NCI-H2227 treated with DMSO at 0.1 percent for 48 hours (cell line): ENCODE measurements around the gene ARHGAP28.
A peak's percentile ranks its signal among the peaks of the same experiment; 100 is the strongest.
"Not testable (repeated sequence)": the region's sequence is repeated elsewhere in the genome, so short reads cannot be mapped to it uniquely, and the experiment has no call there.

Source experiments
- DNase-seq: peaks from one replicate; lab custom pipeline; 2025; lab: John Stamatoyannopoulos, UW

The ARHGAP28 gene

DNA sequence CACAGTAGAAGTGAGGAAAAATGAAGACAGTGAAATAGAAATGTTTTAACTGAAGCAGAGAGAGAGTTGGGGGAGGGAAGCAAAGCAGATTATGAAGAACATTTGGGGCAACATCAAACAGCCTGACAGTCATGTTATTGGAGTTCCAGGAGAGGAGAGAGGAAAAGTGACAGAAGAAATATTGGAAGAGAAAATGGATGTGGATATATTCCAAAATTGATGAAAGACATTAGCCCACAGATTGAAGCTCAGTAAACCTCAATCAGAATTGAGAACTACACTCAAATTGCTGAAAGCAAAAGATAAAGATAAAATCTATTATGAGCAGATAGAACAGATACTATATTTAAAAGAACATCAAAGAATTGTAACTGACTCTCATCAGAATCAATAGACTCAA, 90.8 kb downstream of the ARHGAP28 start:
- DNase-seq: no peak

DNA sequence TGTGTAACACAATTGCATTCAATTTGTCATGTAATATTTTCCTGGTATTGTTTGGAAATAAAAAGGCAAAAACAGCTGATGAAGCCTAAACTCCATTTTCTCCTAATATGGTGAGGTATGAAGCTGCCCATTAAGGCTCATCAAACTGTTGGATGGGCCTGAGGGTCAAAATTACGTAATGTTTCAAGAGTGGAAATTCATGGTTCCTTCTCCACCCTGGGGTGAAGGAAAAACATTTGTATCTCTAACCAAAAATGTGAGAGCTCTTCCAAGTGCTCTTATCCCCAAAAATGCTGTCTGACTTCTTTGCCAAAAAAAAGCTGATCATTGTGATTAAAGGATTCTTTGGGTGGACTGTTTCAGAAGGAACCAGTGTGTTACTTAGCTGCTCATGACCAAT, 91.8 kb downstream of the ARHGAP28 start:
- no peak for DNase-seq

DNA sequence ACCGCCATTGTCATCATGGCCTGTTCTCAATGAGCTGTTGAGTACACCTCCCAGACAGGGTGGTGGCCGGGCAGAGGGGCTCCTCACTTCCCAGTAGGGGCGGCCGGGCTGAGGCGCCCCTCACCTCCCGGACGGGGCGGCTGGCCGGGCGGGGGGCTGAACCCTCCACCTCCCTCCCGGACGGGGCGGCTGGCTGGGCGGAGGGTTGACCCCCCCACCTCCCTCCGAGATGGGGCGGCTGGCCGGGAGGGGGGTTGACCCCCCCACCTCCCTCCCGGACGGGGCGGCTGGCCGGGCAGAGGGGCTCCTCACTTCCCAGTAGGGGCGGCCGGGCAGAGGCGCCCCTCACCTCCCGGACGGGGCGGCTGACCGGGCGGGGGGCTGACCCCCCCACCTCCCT, 97.6 kb downstream of the ARHGAP28 start:
- DNase-seq: not testable (repeated sequence)

DNA sequence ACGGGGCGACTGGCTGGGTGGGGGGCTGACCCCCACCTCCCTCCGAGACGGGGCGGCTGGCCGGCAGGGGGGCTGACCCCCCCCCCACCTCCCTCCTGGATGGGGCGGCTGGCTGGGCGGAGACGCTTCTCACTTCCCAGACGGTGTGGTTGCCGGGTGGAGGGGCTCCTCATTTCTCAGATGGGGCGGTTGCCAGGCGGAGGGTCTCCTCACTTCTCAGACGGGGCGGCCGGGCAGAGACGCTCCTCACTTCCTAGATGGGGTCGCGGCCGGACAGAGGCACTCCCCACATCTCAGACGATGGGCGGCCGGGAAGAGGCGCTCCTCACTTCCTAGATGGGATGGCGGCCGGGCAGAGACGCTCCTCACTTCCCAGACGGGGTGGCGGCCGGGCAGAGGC, 98.0 kb downstream of the ARHGAP28 start:
- not testable (repeated sequence) for DNase-seq

DNA sequence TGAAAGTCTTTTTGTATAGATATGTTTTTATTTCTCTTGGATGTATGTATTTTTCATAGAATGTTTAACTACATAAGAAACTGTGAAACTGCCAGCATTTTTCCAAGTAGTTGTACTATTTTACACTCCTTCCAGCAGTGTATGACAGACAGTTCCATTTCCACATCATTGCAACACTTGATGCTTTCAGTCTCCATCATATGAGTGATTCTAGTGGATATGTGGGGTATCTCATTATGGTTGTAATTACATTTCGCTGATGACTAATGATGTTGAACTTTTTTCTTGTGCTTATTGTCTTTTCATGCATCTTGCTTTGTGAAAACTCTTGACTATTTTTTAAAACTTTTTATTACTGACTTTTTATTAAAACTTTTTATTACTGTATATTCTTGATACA, 101.4 kb downstream of the ARHGAP28 start:
- no peak for DNase-seq

DNA sequence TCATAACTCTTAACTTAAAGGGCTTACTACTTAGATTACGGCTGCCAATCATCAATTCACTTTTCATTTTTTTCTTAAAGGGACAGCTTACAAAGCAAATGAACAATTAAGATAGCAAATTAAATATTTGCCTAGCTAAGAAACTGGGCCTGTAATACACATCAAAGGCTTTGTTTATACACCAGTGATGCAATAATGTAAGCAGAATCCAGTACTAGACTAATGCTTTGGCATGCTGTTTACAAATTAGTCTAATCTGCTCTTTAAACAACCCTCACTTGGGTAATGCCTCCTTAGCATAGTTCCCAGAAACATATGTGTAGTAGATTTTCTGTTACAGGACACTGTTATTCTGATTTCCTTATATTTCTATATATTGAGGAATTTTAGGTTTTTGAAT, 105.8 kb downstream of the ARHGAP28 start:
- no peak for DNase-seq

DNA sequence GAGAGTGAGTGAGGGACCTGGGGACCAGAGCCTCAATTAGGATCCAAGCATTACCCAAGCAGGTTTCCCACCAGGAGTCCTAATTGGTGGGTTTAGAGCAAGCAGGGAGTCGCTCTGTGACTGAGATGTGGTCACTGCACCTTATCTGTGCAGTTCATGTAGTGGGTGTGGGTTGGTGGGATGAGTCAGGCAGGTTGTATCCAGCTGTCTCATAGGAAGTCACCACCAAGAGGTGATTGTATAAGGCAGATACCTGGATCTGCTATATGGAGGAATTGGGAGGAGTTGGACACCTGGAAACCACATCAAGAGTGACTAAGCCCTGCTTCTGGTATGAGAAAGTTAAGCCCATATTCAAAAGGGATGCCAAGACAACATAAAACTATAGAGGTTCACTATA, 106.8 kb downstream of the ARHGAP28 start:
- no peak for DNase-seq

DNA sequence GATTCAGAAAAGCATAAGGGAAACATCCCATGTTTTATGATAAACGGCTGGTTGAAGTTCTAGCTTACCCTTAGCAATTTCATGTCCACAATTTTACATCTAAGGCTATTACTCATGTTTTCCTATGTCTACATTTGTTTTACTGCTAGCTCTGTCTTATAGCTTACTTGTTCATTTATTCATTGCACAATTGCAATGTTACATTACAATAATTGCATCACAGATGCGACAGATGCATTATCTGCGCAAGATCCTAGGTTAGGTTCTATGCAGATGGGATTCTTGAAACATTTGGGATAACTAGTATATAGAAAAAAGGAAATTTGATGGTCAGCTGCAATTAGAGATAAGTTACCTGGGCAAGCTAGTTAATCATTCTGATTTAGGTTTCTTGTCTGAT, 108.4 kb downstream of the ARHGAP28 start:
- DNase-seq: no peak

DNA sequence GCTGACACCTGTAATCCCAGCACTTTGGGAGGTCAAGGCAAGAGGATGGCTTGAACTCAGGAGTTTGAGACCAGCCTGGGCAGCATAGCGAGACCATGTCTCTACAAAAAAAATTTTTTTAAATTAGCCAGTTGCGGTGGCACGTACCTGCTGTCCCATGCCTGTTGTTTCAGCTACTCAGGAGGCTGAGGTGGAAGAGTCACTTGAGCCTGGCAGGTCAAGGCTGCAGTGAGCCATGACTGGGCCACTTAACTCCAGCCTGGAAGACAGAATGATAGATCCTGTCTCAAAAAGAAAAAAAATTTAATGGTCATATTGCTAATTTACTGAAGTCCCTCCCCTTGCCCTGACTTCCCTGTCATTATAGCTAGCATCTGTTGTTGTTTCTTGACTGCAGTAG, 112.6 kb downstream of the ARHGAP28 start:
- no peak for DNase-seq

DNA sequence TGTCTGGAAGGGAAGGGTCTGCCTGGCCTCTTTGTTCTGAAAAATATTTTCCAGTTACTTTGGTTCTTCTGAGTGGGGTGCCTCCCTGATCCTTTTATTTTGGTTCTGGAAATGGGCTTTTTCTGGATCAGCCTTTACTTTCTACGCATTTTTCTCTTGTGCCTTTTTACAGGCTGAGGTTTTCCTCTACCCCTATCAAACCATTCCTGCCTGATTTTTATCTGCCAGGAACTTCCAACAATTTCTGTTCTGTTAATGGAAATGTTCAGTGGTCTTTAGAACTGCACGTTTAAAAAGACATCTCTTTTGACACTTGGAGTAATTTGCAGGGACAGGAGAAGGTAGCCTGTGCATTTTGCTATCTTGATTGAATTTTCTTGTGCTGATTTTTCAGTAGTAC, 113.8 kb downstream of the ARHGAP28 start:
- no peak for DNase-seq

DNA sequence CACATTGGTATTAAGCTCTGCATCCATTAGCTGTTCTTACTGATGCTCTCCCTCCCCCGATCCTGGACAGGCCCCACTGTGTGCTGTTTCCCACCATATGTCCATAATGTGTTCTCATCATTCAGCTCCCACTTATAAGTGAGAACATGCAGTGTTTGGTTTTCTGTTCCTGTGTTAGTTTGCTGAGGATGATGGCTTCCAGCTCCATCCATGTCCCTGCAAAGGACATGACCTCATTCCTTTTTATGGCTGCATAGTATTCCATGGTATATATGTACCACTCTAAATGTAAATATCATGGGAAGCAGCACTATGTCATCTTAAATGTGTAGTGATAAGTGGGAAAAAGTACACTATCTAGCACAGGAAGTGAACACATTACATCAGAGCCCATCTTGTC, 116.0 kb downstream of the ARHGAP28 start:
- not testable (repeated sequence) for DNase-seq

DNA sequence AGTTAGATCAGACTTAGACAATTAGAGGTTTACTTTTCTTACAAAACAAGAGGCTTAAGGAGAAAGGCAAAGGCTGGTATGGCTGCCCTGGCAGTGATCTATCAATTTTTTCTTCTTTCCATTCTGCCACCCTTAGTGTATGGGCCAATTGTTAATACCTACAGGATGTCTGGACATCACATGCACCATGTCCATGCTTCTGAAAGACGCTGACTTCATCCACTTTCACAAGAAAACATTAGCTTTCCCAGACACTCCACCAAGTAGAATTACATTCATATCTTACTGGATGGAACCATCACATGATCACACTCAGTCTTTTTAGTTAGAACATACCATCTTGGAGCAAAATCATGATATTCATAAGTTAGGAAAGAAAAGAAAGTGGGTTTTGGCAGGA, 120.9 kb downstream of the ARHGAP28 start:
- no peak for DNase-seq

DNA sequence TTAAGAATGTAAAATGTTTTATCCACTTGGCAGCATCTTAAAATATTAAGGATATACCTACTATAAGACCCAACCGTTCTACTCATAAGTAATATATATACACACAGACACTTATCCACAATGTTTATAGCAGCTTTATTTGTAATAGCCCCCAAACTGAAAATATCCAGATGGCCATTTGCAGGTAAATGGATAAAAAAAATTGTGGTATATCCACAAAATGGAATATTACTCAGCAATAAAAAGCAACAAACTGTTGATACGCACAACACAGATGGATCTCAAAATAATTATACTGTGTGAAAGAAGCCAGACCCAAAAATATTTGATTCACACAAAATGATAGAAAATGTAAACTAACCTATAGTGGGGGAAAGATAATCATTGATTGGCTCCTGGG, 122.0 kb downstream of the ARHGAP28 start:
- no peak for DNase-seq

DNA sequence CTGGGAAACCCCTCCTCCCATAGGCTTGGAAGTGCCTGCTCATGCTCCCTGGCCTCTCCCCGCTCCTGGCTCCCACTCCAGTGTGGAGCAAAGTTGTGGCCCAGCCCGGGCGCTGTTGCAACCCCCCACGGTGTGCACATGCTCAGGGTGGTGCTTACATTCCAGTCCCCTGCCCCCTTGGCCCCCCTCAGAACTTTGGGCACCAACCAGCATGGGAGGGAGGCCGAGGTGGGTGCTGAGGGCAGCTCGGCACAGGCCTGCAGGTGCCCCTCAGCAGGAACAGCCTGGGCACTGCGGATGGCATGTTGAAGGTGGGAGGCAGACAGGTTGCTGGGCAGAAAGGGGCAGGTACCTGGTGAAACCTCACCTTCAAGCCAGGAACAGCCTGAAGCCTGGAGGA, 125.3 kb downstream of the ARHGAP28 start:
- DNase-seq: no peak

DNA sequence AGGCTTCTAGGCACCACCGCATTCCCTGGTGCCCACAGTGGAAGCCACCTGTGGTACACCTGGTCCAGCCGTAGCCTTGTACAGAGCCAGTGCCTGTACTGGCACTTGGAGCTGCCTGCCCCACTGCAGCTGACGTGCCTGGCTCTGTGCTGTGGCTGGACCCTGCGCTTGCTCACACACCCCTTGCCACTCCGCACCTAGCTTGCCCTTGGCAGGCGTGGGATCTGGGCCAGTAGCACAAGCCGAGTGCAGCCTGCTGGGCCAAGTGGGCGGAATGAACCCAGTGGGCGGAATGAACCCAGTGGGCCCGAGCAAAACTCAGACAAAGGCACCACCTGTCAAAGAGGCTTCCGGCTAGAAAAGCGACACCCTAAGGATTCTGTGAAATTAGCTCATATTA, 126.3 kb downstream of the ARHGAP28 start:
- no peak for DNase-seq

DNA sequence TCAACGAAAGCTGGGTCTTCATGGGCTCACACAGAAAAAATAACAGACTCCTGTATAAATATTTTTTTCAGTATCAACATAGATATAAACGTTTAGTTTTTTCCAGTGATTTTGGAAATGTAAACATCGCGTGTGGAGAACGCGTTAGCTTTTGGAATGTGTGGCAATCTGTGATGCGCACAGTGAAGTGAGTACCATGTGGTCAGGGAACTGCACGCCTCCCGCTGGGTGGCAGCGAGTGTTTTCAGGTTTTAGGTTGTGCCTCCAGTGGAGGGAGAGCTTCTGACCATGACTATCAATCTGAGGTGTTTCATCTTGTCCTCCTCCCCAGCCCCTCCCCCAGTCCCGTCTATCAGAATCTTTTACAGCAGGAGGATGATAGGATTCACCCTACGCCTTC, 127.8 kb downstream of the ARHGAP28 start:
- DNase-seq: no peak

DNA sequence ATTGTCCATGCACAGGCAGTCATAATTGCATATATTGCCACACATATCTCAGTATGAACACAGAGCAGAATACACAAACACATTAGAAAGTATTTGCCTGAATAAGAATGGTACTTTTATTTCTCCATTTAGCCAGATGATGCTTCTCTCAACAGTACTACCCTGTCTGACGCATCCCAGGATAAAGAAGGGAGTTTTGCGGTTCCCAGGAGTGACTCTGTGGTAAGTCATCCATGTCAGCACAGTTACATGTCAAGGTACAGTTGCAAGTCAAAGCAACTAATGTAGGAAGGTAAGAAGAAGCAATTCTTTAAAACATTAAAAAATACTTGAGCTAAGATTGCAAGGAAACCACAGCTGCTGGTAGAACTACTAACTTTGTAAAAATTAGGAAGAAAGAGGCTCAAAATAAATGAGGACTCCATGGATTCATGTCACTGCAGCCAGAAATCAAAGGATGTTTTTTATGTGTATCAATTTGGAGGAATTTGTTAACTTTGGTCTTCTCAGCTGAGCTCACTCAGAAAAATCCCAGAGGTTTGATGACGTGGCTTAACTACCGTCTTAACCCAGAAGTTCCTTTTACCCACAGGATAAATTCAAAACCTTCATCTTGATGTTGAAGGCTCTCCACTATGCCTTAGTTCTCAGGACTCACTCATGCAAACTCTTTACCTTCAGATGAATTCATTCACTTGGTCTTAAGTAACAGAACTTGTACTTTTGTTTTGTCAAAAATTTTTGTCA, 130.3 kb downstream of the ARHGAP28 start:
- no peak for DNase-seq

DNA sequence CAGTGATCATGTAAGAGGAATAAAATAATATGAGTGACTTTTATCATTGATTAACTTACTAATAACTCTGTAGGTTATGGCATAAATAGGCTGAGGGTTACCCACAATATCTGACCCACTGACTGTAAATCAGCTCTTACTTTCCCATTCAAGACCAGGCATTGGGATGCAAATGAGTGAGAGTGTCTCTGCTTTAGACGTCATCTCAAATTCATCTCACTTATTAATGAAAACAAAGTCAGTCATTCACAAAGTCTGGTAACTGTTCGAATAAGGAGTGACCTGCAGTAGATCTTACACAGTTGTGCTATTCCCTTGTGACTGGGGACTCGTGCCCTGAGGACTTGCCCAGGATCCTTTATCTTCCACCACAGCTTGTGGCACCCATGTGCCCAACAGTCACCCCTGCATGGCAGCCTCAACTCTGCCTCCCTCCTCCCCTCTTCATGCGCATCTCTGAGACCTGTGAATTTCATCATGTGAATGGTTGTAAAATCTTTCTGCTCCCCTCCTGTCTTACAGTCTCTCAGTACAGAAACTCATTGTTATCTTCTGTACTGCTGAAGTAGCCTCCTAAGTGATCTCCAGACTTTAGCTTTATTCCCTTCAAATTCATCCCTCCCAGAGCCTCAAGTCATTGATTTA, 131.4 kb downstream of the ARHGAP28 start:
- no peak for DNase-seq

DNA sequence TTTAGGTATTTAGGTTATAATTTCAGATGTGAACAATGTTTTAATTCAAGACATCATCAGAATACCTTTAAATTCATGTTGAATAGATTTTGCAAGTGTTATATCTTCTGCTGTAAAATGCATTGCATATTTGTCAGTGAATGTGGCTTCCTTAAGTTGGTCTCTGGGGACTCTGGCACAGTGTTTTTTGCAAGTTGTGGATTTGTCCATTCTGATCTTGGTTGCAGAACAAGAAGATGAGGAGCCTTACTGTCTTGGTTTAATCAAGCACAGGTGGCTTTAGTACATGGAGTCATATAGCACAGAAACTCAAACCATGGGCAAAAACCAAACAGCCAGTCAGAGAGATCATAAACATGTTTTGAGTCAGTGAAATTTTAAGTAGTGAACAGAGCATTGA, 135.7 kb downstream of the ARHGAP28 start:
- no peak for DNase-seq

DNA sequence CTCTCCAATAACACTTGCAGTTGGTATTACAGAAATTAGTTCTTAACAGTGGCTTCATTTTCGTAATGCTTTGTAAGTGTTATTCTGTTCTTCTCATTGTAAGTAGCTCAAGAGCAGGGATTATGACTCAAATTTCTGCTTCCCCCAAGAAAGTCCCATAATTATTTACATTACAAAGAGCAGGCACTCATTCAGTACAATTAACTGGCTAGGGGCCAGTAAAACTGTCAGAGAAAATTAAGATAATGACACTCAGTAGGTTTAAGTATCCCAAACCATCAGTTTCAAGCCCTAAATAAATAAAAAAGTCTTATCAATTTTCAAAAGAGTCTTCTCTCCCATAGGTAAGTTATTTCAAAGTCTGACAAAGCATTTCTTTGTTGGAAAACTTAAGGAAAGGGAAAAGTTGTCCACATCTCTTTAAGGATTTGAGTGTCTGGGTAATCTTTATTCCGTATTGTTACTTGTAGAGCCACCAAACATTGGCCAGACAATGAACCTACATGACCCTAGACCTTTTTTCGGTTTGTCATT, 137.1 kb downstream of the ARHGAP28 start:
- DNase-seq: peak; percentile 64

DNA sequence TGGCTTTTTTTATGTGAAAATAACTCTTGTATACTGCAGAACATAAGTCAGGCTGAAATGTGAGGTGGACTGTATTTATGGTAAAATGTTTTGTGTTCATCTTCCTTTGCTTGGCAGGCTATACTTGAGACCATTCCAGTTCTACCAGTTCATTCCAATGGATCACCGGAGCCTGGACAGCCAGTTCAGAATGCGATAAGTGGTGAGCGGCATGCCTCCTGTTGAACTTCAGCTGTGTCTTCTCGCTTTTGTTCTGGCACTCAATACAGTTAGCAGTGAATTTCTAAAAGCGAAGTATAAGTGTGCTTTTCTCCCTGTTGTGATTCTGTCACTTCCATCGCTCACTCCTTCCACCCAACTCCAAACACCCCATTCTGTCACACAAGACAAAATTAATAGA, 138.5 kb downstream of the ARHGAP28 start:
- no peak for DNase-seq

DNA sequence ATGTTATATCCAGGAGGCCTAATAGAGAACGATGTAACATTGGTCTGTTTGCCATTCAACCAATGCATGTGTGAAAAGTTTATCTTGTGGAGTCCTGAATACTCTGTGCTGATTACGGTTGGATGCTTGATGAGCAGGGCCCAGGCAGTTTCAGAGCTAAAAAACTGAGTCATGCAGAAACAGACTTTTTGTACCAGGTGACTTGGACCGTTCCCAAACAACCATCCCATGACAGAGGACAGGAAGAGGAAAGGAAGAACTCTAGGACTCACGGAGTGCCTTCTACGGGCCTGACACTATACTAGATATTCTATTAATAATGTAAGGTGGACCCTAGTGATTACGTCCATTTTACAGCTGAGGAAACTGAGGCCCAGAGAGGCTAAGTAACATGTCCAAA, 142.1 kb downstream of the ARHGAP28 start:
- DNase-seq: no peak

DNA sequence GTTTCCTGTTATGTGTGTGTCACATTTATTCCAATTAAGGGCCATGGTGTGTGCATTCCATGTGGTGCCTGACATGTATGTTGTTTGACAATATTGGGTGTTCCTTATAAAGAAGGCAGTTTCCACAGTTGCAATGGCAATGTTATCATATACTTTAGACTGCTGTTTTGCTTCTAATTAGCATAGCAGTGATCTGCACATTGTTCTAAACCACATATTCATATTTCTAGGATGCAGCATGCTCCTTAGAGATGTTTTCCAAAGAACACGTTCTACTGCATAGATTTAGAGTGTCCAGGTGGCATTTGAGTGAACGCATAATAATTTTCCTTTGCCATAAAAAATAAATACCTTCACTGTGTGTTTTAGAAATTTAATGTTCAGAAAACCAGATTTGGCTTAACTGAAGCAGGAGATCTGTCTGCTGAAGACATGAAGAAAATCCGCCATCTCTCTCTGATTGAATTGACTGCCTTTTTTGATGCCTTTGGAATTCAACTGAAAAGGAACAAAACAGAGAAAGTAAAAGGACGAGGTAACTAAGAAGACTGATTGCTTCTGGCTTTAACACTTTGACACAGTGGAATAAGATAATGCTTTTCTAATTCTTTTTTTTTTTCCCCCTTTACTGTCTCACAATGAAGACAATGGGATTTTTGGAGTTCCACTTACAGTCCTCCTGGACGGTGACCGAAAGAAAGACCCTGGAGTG, 143.7 kb downstream of the ARHGAP28 start:
- DNase-seq: no peak
